Astrocyte of the cerebellum (primary cell): ENCODE data around the gene TMEM163.

ENCODE experiments used
- DNase-seq: peaks from one replicate; pipeline ENCODE4 v3.0.0-alpha.2; 2011; ENCODE audit warnings: low read depth
- H3K4me3 ChIP-seq: 2 replicates; pipeline ENCODE4 v1.5.1; 2011; ENCODE audit warnings: mild to moderate bottlenecking, low read depth, low read length, moderate library complexity
- in situ Hi-C: cut with HindIII; loops from 2 replicates; pipeline ENCODE4 v1.10.0; 2017; ENCODE audit warnings: low sequenced_read_pairs
- TF ChIP-seq, protein P1 (sequence below): IDR thresholded peaks from 2 replicates; pipeline ENCODE4 v1.5.1; 2012; ENCODE audit warnings: low read length, low read depth, moderate library complexity, mild to moderate bottlenecking; ENCODE audit errors: missing control alignments

Gene TMEM163

GRCh38 chr2:134677856-134678756 lies 40.7 kb downstream of the TMEM163 start:
- DNase-seq, result no peak
- TF ChIP-seq, protein P1, sequence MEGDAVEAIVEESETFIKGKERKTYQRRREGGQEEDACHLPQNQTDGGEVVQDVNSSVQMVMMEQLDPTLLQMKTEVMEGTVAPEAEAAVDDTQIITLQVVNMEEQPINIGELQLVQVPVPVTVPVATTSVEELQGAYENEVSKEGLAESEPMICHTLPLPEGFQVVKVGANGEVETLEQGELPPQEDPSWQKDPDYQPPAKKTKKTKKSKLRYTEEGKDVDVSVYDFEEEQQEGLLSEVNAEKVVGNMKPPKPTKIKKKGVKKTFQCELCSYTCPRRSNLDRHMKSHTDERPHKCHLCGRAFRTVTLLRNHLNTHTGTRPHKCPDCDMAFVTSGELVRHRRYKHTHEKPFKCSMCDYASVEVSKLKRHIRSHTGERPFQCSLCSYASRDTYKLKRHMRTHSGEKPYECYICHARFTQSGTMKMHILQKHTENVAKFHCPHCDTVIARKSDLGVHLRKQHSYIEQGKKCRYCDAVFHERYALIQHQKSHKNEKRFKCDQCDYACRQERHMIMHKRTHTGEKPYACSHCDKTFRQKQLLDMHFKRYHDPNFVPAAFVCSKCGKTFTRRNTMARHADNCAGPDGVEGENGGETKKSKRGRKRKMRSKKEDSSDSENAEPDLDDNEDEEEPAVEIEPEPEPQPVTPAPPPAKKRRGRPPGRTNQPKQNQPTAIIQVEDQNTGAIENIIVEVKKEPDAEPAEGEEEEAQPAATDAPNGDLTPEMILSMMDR, result no peak
- H3K4me3 ChIP-seq, result no peak overlapping the region
- in situ Hi-C loops, result no loop called here

- no peak for DNase-seq
- in situ Hi-C loops, result no loop called here
Measured at GRCh38 chr2:134676960-134677359, 41.8 kb downstream of the TMEM163 start.

GRCh38 chr2:134675314-134675713 lies 43.5 kb downstream of the TMEM163 start:
- H3K4me3 ChIP-seq, result no peak overlapping the region
- TF ChIP-seq, protein P1, result no peak
- DNase-seq, result no peak
- in situ Hi-C loops, result no loop called here

More at GRCh38 chr2:134676960-134677359, 41.8 kb downstream of the TMEM163 start:
- TF ChIP-seq, protein P1, result no peak
- no peak overlapping the region for H3K4me3 ChIP-seq

GRCh38 chr2:134674687-134675086 lies 44.1 kb downstream of the TMEM163 start:
- in situ Hi-C loops, result no loop called here
- TF ChIP-seq, protein P1, result no peak
- DNase-seq, result no peak
- no peak overlapping the region for H3K4me3 ChIP-seq

DNA sequence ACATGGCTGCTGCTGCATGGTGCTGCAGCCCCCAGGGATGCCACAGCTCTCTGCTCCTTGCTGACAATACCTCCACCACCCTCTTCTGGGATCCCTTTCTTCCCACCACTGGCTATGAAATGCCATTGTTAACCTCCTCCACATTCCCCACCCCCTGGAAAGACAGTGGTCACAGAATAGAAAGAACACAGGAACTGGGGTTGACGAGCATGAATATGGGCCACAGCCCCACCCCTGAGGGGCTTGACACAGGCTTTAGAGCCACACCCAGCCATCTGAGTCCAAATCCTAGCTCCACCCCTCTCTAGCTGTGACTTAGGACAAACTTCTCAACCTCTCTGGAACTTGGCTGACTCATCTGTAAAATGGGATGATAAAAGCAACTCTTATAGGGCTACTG lies 47.3 kb downstream of the TMEM163 start:
- in situ Hi-C loops, result no loop called here
- TF ChIP-seq, protein P1, result no peak
- no peak for DNase-seq
- H3K4me3 ChIP-seq, result no peak overlapping the region

- DNase-seq, result no peak
- in situ Hi-C loops, result no loop called here
- H3K4me3 ChIP-seq, result no peak overlapping the region
- TF ChIP-seq, protein P1, result no peak
Measured at GRCh38 chr2:134670955-134671354, 47.8 kb downstream of the TMEM163 start.
